HepG2 (cell line): ENCODE data around the gene XXYLT1. TPM values are rescaled to one million over a fixed set of nuclear protein-coding genes. Genes with fewer than 3 reads are reported as not detected.

Source experiments
- ATAC-seq: fragments of 200-7000 bp; cut with Tn5 transposase; 3 replicates; pipeline ENCODE4 v1.9.1; 2020; ENCODE audit warnings: mild to moderate bottlenecking, moderate library complexity
- BruUV-seq: library from RNA; stranded (reverse); fragments of 400-500 nt; replicated peaks from 2 replicates; lab custom pipeline; 2021; lab: Mats Ljungman, UMichigan
- CTCF ChIA-PET: fragments of 300-600 bp; formaldehyde crosslinking; extraction: SDS; loops from one replicate; lab custom pipeline; 2021; ENCODE audit warnings: low total read pairs, inconsistent platforms, low intra/inter-chr PET ratio; lab: Yijun Ruan, JAX
- POLR2A ChIA-PET: fragments of 350-600 bp; sonication (Branson Sonifier 250); formaldehyde crosslinking; loops from one replicate; lab custom pipeline; 2020; ENCODE audit warnings: antibody characterized with exemption, inconsistent platforms; lab: Yijun Ruan, JAX
- DNase-seq: peaks from one replicate; pipeline ENCODE4 v3.0.0-alpha.2; 2015; ENCODE audit warnings: low spot score
- FAIRE-seq: peaks from 3 replicates; lab custom pipeline; 2011; peaks lifted over from hg19 to GRCh38; lab: Jason Lieb, UNC
- H2AFZ ChIP-seq: one replicate; pipeline ENCODE4 v1.6.1; 2011; ENCODE audit warnings: low read length, inconsistent platforms
- H3K27ac ChIP-seq: fragments of 300-600 bp; 3 replicates; pipeline ENCODE4 v1.8.0; 2011; ENCODE audit warnings: mixed run types, mild to moderate bottlenecking, mixed read lengths, low read length, inconsistent platforms; ENCODE audit not compliant: insufficient read depth; ENCODE audit errors: extremely low read length
- H3K27me3 ChIP-seq, 2 experiments: fragments of 200-600 bp in 1 of 2; 2 replicates in 1 of 2; 3 replicates in 1 of 2; pipeline versions ENCODE4 v1.6.0 to v1.8.0; 2011; ENCODE audit warnings: low read length in 2 of 2, mild to moderate bottlenecking in 2 of 2, moderate library complexity in 2 of 2, inconsistent platforms in 1 of 2; ENCODE audit not compliant: insufficient read depth in 2 of 2, control insufficient read depth in 1 of 2
- H3K36me3 ChIP-seq, 2 experiments: fragments of 200-600 bp in 1 of 2; replicated peaks in 1 of 2; 2 replicates in 1 of 2; 3 replicates in 1 of 2; pipeline versions ENCODE4 v1.5.1 to v1.8.0; 2011; ENCODE audit warnings: low read length in 2 of 2, inconsistent platforms in 1 of 2; ENCODE audit not compliant: insufficient read depth in 2 of 2, control insufficient read depth in 1 of 2
- H3K4me1 ChIP-seq: 2 replicates; pipeline ENCODE4 v1.5.1; 2012; ENCODE audit warnings: low read length, inconsistent platforms; ENCODE audit not compliant: insufficient read depth
- H3K4me2 ChIP-seq: 2 replicates; pipeline ENCODE4 v1.6.0; 2011; ENCODE audit warnings: low read depth, low read length, inconsistent platforms
- H3K4me3 ChIP-seq, 3 experiments: fragments of 200-600 bp in 1 of 3; sonication (generic), shearing (Covaris generic) in 1 of 3; replicated peaks in 1 of 3; 2 replicates each; pipeline ENCODE4 v1.5.1; 2011 to 2016; ENCODE audit warnings: low read length in 3 of 3, inconsistent platforms in 2 of 3, low read depth in 2 of 3, mild to moderate bottlenecking in 2 of 3, control low read depth in 1 of 3, mixed read lengths in 1 of 3; ENCODE audit not compliant: insufficient read depth in 1 of 3
- H3K79me2 ChIP-seq: one replicate; pipeline ENCODE4 v1.6.1; 2011; ENCODE audit warnings: low read length, inconsistent platforms; ENCODE audit not compliant: insufficient read depth
- H3K9ac ChIP-seq: 2 replicates; pipeline ENCODE4 v1.6.0; 2011; ENCODE audit warnings: mild to moderate bottlenecking, low read depth, low read length, inconsistent platforms; ENCODE audit not compliant: insufficient read depth
- H3K9me3 ChIP-seq: 2 replicates; pipeline ENCODE4 v1.5.1; 2012; ENCODE audit warnings: mild to moderate bottlenecking, low read length
- H4K20me1 ChIP-seq: 2 replicates; pipeline ENCODE4 v1.6.0; 2011; ENCODE audit warnings: inconsistent platforms, mild to moderate bottlenecking, low read length, moderate library complexity; ENCODE audit not compliant: insufficient read depth
- FOXM1 ChIP-seq: sonication (generic); formaldehyde crosslinking; IDR thresholded peaks from 2 replicates; pipeline ENCODE4 v1.5.0; 2020; ENCODE audit warnings: missing genetic modification reagents
- PHB2 ChIP-seq: fragments of 450-650 bp; IDR thresholded peaks from 2 replicates; pipeline ENCODE4 v1.6.1; 2018; ENCODE audit not compliant: partially characterized antibody
- RERE ChIP-seq: IDR thresholded peaks from 2 replicates; pipeline ENCODE4 v1.6.1; 2016; ENCODE audit warnings: low read depth, missing genetic modification reagents, missing compliant biosample characterization
- ZBTB38 ChIP-seq: sonication (generic); formaldehyde crosslinking; IDR thresholded peaks from 2 replicates; pipeline ENCODE4 v1.5.1; 2020; ENCODE audit warnings: mild to moderate bottlenecking, missing genetic modification reagents
- ZFX ChIP-seq: sonication (generic); formaldehyde crosslinking; IDR thresholded peaks from 2 replicates; pipeline ENCODE4 v1.4.0; 2020; ENCODE audit warnings: mild to moderate bottlenecking, low read depth, missing genetic modification reagents, moderate library complexity
- ZKSCAN8 ChIP-seq: IDR thresholded peaks from 2 replicates; pipeline ENCODE4 v1.6.1; 2016; ENCODE audit warnings: borderline replicate concordance, missing genetic modification reagents, missing compliant biosample characterization
- ZNF331 ChIP-seq: sonication (generic); formaldehyde crosslinking; IDR thresholded peaks from 2 replicates; pipeline ENCODE4 v1.4.0; 2020; ENCODE audit warnings: missing genetic modification reagents
- ZNF552 ChIP-seq: sonication (generic); formaldehyde crosslinking; IDR thresholded peaks from 2 replicates; pipeline ENCODE4 v1.9.0; 2022; ENCODE audit warnings: missing genetic modification reagents, mild to moderate bottlenecking, borderline replicate concordance
- ZNF670 ChIP-seq: sonication (generic); formaldehyde crosslinking; IDR thresholded peaks from 2 replicates; pipeline ENCODE4 v1.8.0; 2022; ENCODE audit warnings: mild to moderate bottlenecking, missing genetic modification reagents, borderline replicate concordance
- ZNF770 ChIP-seq: sonication (generic); formaldehyde crosslinking; IDR thresholded peaks from 2 replicates; pipeline ENCODE4 v1.5.0; 2020; ENCODE audit warnings: mild to moderate bottlenecking, missing genetic modification reagents
- ZNF83 ChIP-seq: sonication (generic); formaldehyde crosslinking; IDR thresholded peaks from 2 replicates; pipeline ENCODE4 v1.4.0; 2020; ENCODE audit warnings: missing genetic modification reagents, mild to moderate bottlenecking, borderline replicate concordance
- WGBS: methylation state at CpG from one replicate; pipeline ENCODE4 v1.1.6; 2017; ENCODE audit warnings: low lambda C conversion rate; 5-methylcytosine and 5-hydroxymethylcytosine counted together
- in situ Hi-C: cut with HindIII; loops from 2 replicates; pipeline ENCODE4 v1.10.0; 2017; ENCODE audit warnings: low pct_unique_long_range_greater_than_20kb; ENCODE audit not compliant: extremely low pct_ligation_motif_present
- intact Hi-C: fragments of 100-400 bp; cut with micrococcal nuclease; formaldehyde crosslinking; loops from one replicate; pipeline ENCODE4 v1.10.0; 2022; ENCODE audit not compliant: unreplicated experiment
- polyA plus RNA-seq, 8 experiments: library from polyadenylated mRNA; depleted of rRNA in 3 of 8; stranded (reverse) in 7 of 8; unstranded in 1 of 8; fragments of >200 nt; fragmentation: Illumina TruSeq in 4 of 8; extraction: Trizol in 4 of 8; gene quantifications; 2 replicates each; pipeline versions ENCODE4 v1.2.1 to v1.2.3, GENCODE V29; 2011 to 2016; ENCODE audit warnings: low read depth in 4 of 8, missing spikeins in 1 of 8, mixed read lengths in 1 of 8; ENCODE audit not compliant: insufficient read depth in 1 of 8
- total RNA-seq, 5 experiments: library from RNA; depleted of rRNA; stranded (reverse); fragments of >200 nt; fragmentation: Illumina TruSeq; extraction: Trizol; gene quantifications; 2 replicates each; pipeline ENCODE4 v1.2.3, GENCODE V29; 2016; ENCODE audit warnings: low read depth in 1 of 5

Gene XXYLT1
- total and polyA plus RNA-seq, 2 of the 13 experiments (the other 11 are each of a cell fraction or from before 2014, with no cell fraction given): 17.7 to 19.0 TPM

GRCh38 chr3:195111319-195111705, 159.6 kb downstream of the XXYLT1 start:
- intact Hi-C loops: no loop called here
- H3K27me3 ChIP-seq: no peaks in the 10 kb centered on the region
- BruUV-seq: no TSS peak

GRCh38 chr3:195110647-195111318, 160.2 kb downstream of the XXYLT1 start:
- BruUV-seq: no TSS peak
- no peak overlapping the region for H2AFZ ChIP-seq
- DNase-seq: peak; percentile 32
- no peaks in the 10 kb centered on the region for H3K27me3 ChIP-seq
- intact Hi-C loops (no loop called here), in situ Hi-C loops (no loop called here)
- ChIA-PET POLR2A (no interaction called here), CTCF (no interaction called here)
- H3K4me2 ChIP-seq: no peak overlapping the region
- no peaks in the 10 kb centered on the region for H3K79me2 ChIP-seq
- 82% methylated on average over 14 of the region's 14 CpGs for WGBS
- no peak overlapping the region for H3K4me3 ChIP-seq
- ATAC-seq: no peak
- H3K27ac ChIP-seq: no peak overlapping the region
- no peak overlapping the region for H3K9ac ChIP-seq
- no peaks in the 10 kb centered on the region for H3K9me3 ChIP-seq
- peaks cover 33% of the 10 kb centered on the region for H3K4me1 ChIP-seq
- no peaks in the 10 kb centered on the region for H4K20me1 ChIP-seq
- FAIRE-seq: peak; percentile 73
- peaks cover 2 to 6% of the 10 kb centered on the region in 2 experiments; a peak in 3 of 5 replicates for H3K36me3 ChIP-seq
- TF ChIP-seq ZFX (CRISPR knock-in tag): 0 out of 2 replicates have a peak, but pooled peaks have one; percentile 24
- no peak for TF ChIP-seq ZNF770 (CRISPR knock-in tag)
- no peak for TF ChIP-seq ZNF670
- TF ChIP-seq RERE (CRISPR knock-in tag): no peak
- TF ChIP-seq ZBTB38 (CRISPR knock-in tag): peak; percentile 69; the same call in 1 of the 2 replicates

More at GRCh38 chr3:195111319-195111705, 159.6 kb downstream of the XXYLT1 start:
- no peak overlapping the region for H2AFZ ChIP-seq
- H3K27ac ChIP-seq: no peak overlapping the region
- H3K9me3 ChIP-seq: no peaks in the 10 kb centered on the region
- no peak overlapping the region for H3K4me2 ChIP-seq
- no peaks in the 10 kb centered on the region for H4K20me1 ChIP-seq
- WGBS: 91% methylated on average over 7 of the region's 9 CpGs
- FAIRE-seq: no peak
- CTCF ChIA-PET: no interaction called here
- POLR2A ChIA-PET: no interaction called here
- H3K36me3 ChIP-seq: peaks cover 2 to 6% of the 10 kb centered on the region in 2 experiments; a peak in 3 of 5 replicates
- no peak overlapping the region for H3K9ac ChIP-seq
- DNase-seq: no peak
- H3K4me3 ChIP-seq: no peak overlapping the region
- H3K79me2 ChIP-seq: no peaks in the 10 kb centered on the region
- H3K4me1 ChIP-seq: peaks cover 30% of the 10 kb centered on the region
- in situ Hi-C loops: no loop called here
- TF ChIP-seq PHB2 (no peak), ZNF83 (CRISPR knock-in tag) (no peak), ZNF552 (CRISPR knock-in tag) (no peak), FOXM1 (CRISPR knock-in tag) (no peak), ZKSCAN8 (CRISPR knock-in tag) (no peak), ZNF331 (CRISPR knock-in tag) (no peak)
- no peak for ATAC-seq
